Stimulated activated CD8-positive, alpha-beta memory T cell treated with anti-CD3 and anti-CD28 coated beads, Interleukin-4, amount 100 ng/mL, for 48 hours (primary cell): ENCODE results near the gene SMAD9.
A peak's percentile ranks its signal among the peaks of the same experiment; 100 is the strongest.

Experiments used
- DNase-seq: peaks from one replicate; pipeline ENCODE4 v3.0.0-alpha.2; 2020

Gene SMAD9

DNA sequence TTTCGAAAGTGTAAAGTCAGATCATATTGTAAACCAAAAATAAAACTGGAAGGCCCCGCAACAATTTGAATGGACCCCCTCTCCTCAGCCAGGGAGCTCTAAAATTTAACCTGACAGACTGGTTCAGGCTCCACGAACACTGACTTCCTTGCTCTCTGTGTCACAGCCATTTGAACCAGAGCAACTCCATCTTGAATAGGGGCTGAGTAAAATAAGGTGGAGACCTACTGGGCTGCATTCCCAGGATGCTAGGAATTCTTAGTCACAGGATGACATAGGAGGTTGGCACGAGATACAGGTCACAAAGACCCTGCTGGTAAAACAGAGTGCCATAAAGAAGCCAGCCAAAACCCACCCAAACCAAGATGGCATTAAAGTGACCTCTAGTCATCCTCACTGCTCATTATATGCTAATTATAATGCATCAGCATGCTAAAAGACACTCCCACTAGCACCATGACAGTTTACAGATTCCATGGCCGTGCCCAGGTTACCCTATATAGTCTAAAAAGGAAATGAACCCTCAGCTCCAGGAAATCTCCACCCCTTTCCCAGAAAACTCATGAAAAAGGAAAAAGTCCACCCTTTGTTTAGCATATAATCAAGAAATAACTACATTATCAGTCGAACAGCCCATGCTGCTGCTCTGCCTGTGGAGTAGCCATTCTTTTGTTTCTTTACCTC, 57.9 kb downstream of the SMAD9 start:
- no peak for DNase-seq

DNA sequence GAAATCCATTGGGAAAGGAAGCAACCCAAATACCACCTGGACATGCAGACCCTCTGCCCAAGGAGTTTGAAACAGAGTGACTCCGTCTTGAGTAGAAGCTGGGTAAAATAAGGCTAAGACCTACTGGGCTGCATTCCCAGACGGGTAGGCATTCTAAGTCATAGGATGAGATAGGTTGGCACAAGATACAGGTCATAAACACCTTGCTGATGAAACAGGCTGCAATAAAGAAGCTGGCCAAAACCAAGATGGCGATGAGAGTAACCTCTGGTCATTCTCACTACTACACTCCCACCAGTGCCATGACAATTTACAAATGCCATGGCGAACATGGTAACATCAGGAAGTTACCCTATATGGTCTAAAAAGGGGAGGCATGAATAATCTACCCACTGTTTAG, 60.8 kb downstream of the SMAD9 start:
- DNase-seq, result no peak

DNA sequence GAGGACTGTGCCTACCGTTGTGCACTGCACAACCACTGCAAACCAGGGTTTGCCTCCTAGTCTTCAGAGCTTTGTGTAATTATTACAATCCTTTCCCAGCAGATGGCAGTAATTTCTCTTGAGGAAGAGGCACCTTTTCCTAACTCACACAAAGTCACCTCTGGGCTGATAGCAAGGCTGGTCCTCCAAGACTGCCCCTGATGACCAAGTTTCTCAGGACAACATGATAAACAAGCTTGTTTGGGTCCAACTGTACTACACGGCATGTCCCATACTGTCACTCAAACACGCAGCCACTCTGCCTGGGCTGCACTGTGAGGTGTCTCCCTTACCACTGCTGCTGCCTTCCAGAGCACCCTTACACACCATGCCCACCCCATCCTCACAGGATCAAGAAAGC, 61.7 kb downstream of the SMAD9 start:
- no peak for DNase-seq

DNA sequence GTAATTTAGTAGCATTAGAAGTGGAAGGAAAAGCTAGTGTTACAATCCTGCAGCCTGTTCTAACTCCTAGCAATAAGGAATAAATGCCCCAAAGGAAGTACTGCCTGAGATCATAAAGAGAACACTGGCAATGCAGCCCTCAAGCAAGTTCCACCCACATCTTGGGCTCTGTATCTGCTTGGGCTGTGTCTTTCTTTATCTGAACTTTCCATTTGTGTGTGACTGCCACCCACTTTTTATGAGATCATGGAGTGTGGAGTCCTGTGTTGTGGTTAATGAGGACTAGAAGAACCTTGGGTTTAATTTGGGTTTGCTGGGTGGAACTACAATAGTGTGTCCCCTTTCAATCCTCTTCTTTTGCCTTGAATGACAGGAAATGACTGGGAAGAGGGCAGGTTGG, 62.8 kb downstream of the SMAD9 start:
- DNase-seq, result no peak

DNA sequence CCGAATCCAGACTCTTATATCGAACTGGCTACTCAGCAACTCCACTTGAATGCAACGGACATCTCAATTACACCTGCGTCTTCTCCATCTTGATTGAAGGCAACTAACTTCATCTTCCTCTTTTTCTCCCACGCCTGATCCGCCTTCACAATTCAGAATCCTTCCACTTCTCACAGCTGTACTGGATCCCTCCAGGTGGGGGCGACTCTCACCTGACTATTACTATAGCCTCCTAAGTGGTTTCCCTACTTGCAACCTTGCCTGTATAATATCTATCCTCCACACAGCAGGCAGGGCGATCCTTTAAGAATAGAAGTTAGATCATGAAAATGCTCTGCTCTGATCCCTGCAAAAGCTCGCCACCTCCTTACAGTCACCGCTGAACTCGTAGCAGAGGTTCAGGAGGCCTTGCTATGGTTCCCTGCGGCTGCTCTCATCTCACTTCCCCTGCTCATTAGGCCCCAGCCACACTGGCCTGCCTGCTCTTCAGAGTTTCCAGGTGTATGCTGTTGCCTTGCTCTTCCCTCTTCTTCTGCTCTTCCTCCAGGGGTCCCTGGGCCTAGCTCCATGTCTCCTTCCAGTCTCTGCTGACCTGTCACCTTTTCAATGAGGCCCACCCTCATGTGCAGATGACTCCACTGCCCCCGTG, 69.1 kb downstream of the SMAD9 start:
- peak; percentile 43 for DNase-seq

DNA sequence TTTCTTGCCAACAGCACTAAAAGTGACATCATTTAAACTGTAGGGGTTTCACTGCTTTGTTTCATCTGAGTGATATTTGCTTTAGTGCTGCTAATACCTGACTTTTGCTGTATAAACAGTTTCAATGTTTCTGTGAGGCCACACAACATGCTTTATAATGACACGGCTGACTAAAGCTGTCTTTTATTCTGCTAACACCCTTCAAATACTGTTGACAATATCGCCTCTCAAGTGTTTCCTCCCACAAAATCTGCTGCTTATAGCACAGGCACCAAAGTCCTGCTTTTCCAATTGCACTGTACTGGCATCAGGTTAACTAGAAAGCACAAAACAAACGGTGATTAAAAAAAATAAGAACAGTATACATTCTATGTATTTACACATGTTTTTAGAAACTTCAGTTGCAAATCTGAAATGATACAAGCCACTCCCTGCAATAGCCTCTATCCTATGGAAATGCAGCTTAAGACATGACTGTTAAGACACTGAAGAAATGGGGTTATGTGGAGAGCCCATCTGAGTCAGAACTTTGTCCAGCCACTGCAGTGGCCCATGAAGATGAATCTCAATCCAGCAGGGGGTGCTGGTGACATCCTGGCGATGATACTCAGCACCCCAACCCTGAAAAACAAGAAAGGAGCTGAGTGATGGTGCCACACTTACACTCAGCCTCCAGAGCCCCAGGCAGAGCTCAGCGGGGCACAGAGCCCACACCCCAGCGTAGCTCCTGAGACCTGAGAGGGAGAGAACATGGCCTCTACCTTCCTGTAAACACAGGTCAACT, 71.6 kb downstream of the SMAD9 start:
- no peak for DNase-seq

DNA sequence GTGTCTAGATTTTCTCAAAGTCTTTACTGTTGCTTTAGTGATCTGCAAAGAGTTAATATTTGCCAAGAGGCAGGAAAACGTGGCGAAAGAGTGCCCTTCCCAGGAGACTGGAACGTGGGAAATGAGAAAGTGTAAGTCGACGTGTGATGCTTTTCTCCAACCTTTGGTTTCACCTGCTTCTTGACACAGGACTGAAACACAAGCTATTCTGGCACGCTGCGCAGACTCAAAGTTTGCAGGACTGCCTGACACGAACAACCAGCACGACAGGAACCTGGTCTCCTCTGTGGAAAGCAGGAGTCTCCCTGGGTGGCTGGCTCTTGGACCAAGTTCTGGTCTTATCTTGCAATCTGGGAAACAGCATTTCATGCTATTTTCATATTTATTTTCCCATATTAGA, 72.4 kb downstream of the SMAD9 start:
- no peak for DNase-seq

DNA sequence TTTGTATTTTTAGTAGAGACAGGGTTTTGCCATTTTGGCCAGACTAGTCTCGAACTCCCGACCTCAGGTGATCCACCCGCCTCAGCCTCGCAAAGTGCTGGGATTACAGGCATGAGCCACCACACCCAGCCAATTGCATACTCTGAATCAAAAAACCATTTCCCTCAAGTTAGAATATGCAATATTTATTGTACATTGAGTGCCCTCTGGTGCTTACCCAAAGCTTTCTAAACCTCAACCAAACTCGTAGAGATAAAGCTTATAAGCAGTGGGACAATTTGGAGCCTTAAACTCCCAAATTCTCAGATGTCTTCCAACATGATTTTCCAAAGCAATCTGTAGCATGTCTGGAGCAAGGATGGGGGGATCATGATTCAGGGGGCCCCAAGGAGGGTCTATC, 78.6 kb downstream of the SMAD9 start:
- DNase-seq, result no peak

DNA sequence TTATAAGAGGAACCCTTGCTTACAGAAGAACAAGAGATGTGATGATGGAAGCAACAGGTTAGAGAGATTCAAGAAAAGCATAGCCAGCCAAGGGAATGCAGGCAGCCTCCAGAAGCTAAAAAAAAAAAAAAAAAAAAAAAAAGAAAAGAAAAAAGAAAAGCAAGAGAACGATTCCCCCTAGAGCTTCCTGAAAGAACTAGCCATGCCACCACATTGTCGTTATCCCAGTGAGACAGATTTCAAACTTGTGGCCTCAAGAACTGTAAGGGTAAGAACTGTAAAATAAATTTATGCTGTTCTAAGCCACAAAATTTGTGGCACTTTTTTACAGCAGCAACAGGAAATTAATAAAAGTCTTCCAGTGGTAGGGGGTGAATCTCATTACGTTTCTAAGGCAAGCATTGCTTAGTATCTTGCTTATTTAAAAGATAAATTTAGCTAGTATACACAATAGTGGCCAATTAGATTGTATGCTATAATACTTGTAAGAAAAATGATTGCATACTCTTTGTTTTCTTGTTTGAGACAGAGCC, 79.3 kb downstream of the SMAD9 start:
- DNase-seq, result no peak

DNA sequence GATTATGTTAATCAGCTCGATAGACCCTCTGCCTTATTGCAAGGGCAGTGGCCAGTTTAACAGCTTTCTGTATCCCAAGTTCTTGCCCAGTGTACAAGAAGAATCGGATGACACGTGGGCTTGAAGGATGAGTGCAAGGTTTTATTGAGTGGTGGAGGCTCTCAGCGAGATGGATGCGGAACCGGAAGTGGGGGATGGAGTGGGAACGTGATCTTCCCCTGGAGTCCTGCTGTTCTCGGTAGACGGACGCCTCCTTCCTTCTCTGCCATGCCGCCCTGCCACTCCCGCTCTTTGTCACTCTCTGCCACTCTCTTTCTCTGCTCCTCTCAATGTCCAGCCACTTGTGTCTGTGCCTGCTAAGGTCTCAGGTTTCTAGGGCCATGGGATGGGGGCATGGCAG, 80.1 kb downstream of the SMAD9 start:
- DNase-seq, result no peak

DNA sequence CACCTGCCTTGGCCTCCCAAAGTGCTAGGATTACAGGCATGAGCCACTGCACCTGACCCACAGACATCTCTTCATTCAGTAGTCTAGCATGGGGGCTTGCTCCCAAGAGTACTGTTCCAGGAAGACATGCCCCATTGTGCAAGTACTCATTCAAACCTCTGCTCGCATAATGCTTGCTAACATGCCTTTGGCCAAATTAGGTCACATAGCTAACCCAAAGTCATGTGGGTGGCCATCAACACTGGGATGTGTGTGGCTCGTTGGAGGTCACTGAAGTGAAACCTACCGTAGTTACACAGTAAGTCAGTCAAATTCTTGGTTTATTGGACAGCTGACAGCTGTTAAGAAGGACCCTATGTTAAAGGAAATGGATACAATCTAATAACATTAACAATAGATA, 80.8 kb downstream of the SMAD9 start:
- DNase-seq, result no peak

DNA sequence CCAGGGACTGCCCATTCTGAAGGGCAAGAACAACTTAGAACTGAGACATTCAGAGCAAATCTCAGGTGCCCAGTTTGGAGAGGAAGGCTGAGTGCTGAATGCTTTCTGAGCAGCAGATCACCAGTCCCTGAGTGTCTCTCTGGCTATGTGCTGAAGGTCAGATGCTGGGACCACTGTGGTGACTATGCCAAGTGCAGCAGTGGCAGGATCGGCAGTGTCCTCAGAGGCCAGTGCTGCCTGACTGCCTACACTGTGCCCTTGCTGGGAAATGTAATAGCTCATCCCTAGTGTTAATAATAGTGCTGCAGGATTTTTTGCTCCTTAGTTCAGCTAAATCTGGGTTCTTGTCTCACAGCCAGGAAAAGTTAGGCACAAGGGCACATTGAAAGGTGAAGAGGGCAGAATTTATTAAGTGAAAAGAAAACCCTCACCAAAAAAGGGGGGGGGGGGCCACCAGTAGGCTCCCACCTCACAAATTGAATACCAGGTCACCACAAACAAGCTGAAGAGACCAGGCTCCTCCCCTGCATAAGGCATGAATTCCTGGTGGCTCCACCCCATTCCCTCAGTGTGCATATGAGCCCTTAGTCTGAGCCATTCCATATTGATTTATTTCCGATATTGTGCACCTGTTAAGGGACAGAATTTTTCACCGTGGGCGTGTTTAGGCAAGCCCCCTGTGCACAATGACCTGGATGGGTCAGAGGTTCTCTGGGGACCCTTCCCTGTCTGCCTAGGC, 82.5 kb downstream of the SMAD9 start:
- no peak for DNase-seq

DNA sequence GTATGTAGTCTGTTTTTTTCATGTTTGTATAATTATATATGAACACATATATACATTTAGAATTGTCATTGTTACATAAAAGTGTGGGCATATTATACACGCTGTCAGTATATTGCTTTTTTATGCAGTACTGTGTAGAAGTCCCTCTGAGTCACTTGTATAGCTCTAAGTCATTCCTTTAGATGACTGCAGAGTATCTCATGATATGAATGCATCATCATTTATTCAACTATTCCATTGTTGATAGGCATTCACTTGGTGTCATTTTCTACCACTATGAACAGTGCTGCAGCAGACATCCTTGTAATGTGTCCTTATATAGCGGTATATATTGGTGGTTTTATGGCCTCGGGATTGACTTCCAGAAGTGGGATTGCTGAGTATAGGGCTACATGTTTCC, 85.7 kb downstream of the SMAD9 start:
- no peak for DNase-seq

DNA sequence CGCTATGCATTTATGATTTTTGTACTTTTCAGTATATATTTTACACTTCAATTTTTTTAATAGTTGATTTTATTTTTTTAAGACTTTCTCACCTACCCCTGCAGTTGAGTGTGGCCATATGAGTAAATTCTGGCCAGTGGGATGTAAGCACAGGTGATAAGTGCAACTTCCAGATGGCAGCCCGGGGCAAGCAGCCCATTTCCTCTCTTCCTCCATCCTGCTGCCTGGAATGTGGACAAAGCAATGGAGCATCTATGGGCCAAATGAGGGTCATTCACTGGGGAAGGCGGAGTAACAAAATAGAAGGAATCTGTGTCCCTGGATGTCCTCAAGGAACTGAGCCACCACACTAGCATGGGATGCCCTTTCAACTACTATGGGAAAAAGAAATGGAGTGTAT, 88.7 kb downstream of the SMAD9 start:
- DNase-seq, result no peak

DNA sequence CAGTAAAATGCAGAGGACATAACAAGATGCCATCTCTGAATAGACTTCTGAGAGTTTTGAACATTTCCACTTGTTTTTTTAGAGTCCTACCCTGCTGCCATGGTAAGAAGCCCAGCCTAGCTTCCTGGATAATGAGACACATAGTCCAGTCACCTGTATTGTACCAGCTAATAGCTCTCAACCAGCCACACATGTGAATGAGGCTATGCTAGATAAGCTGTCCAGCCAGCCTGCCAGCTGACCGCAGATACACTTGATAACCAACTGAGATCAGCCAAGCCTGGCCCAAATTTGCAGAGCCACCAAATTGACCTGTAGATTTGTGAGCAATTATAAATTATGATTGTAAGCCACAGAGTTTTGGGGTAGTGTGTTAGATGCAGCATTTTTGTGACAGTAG, 90.3 kb downstream of the SMAD9 start:
- no peak for DNase-seq

DNA sequence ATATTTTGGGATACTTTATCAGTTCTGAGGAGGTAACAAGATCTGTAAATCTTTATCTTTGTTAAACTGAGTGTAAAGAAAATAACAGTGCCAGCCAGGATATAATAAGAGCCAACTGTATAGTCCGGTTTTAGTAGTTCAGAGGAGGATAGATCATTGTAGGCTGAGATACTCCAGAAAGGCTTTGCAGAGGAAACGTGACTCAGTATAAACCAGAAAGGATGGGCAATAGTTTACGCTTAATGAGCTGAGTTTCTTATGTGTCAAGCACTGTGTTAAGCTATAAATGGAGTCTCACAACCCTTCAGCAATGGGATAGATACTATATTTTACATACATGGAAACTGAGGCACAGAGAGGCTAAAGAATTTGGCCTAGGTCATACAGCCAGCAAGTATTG, 97.3 kb downstream of the SMAD9 start:
- DNase-seq, result no peak

DNA sequence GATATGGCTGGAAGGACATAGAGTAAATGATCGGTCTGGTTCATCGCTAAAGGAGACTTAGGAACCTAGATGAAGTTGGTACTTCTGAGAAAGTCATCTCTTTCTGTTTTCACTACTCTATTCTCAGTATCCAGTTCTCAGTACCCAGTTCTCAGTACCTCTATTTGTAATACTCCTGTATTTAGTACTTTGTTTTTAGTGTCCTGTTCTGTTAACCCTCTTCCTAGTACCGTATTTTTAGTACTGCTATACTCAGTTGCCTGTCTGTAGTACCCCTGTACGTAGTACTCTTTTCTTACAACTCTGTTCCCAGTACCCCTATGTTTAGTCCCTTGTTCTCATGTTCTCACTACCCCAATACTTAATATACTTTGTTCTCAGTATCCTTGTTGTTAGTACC, 99.8 kb downstream of the SMAD9 start:
- no peak for DNase-seq

DNA sequence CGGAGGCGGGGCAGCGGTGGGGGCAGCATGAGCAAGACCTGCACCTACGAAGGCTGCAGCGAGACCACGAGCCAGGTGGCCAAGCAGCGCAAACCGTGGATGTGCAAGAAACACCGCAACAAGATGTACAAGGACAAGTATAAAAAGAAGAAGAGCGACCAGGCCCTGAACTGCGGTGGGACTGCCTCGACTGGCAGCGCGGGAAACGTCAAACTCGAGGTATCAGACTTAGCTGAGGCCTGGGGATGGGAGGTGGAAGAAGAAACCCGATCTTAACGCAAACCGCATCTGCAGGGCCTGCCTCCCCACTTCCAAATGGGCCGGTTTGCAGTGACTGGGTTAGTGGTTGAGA, 100.3 kb downstream of the SMAD9 start:
- DNase-seq, result peak; percentile 59

DNA sequence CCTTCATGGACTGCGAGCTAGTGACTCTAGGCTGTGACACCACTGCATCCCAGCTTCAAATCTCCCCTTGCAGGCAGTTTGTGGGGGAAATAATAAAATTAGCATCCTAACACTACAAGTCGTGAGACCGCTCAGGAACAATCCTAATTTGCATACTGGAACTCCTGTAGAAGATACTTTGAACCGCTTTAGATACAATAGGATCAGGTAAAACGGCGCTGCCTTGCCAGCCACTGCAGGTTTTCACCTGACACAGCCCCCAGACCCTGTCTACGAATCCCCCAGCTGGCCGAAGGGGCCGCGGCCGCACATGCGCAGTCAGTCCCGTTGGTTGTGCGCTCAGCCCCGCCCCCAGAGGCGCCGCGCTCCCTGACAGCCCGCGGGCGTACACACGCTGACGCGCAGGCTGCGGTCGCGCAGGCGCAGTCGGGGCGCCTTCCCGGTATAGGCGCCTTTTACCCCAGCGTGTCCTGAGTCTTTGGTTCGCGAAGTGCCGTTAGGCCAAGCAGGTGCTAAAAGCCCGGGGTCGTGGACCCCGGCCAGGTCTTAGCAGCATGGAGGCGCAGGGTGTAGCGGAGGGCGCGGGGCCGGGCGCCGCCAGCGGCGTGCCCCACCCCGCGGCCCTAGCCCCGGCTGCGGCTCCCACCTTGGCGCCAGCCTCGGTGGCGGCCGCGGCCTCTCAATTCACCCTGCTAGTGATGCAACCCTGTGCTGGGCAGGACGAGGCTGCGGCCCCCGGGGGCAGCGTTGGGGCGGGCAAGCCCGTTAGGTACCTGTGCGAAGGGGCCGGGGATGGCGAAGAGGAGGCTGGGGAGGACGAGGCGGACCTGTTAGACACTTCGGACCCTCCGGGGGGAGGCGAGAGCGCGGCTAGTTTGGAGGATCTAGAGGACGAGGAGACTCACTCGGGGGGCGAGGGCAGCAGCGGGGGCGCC, 101.0 kb downstream of the SMAD9 start, which contains the start of gene RFXAP:
Gene RFXAP, plus strand, starts transcription at position 419 of the 935 bp plus-strand sequence. Its CDS starts 136 bp downstream, at position 555.
- DNase-seq, result peak; percentile 93

DNA sequence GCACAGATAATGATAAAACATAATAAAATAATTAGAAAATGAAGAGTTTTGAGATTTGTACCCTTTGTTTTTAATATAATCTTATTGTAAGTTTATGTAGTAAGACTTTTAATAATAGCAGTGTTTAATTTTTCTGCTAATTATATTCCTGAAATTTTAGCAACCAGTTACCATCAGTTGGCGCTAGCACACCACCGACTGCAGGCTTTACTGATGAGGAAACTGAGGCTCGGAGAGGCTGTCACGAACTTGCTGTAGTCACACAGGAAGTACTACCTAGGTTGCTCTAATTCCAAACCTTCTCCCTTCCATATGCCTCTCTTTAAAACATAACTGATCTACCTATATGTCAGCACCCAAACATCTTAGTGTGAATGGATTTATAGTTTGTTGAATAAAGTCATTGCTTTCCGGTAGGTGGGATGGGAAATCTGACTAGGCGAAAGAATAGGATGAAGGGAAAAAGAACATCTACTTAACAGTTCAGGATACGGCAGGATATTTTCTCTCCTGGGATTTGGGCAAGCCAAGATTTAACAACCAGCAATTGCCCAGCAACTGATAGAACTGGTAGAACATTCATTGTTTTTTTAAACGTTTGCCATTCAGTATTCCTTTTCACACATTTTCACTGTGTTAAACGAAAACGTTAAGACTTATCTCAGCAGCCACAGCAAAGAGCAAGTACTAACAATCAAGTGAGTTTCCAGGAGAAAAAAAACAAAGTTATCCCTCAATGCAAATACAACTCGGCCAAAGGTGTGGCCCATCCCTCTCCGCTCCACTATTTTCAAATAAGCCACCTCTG, 101.8 kb downstream of the SMAD9 start:
- no peak for DNase-seq

DNA sequence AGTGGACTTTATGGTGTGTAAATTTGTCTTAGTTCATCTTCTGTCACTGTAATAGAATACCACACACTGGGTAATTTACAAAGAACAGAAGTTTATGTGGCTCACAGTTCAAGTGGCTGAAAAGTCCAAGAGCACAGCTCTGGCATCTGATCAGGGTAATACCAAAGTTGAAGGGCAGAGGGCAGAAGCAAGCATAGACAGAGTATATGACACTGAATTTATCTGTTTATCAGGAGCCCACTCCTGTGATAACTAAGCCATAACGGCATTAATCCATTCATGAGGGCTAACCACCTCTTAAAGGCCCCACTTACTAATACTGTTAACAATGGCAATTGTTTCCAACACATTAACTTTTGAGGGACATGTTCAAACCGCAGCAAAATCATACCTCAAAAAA, 105.0 kb downstream of the SMAD9 start:
- DNase-seq, result no peak
